Femur (tissue), 1 donor: ENCODE measurements around the gene NKD2.
"Not testable (repeated sequence)": the region's sequence is repeated elsewhere in the genome, so short reads cannot be mapped to it uniquely, and the experiment has no call there.

Experiments used
- DNase-seq: peaks from one replicate; pipeline ENCODE4 v3.0.0-alpha.2; 2017

NKD2 gene

GRCh38 chr5:1014781-1015221 lies 6.2 kb downstream of the NKD2 start:
- no peak for DNase-seq

GRCh38 chr5:1015507-1015906 lies 6.9 kb downstream of the NKD2 start:
- no peak for DNase-seq

- DNase-seq, result no peak
Observed at GRCh38 chr5:1016036-1016435, 7.4 kb downstream of the NKD2 start.

GRCh38 chr5:1016476-1016875 lies 7.9 kb downstream of the NKD2 start:
- no peak for DNase-seq

GRCh38 chr5:1017056-1017455 lies 8.5 kb downstream of the NKD2 start:
- no peak for DNase-seq

- DNase-seq, result no peak
Observed at GRCh38 chr5:1017691-1018455, 9.3 kb downstream of the NKD2 start.

- no peak for DNase-seq
Observed at GRCh38 chr5:1018596-1018995, 10.0 kb downstream of the NKD2 start.

- no peak for DNase-seq
Observed at GRCh38 chr5:1019001-1019905, 10.7 kb downstream of the NKD2 start.

GRCh38 chr5:1020452-1020961 lies 11.9 kb downstream of the NKD2 start:
- DNase-seq, result no peak

GRCh38 chr5:1021136-1021968 lies 12.8 kb downstream of the NKD2 start:
- peak; percentile 82 for DNase-seq

GRCh38 chr5:1021969-1022336 lies 13.4 kb downstream of the NKD2 start:
- not testable (repeated sequence) for DNase-seq

GRCh38 chr5:1026700-1027621 lies 18.4 kb downstream of the NKD2 start:
- DNase-seq, result no peak

GRCh38 chr5:1027631-1028441 lies 19.2 kb downstream of the NKD2 start:
- DNase-seq, result no peak

- no peak for DNase-seq
Observed at GRCh38 chr5:1028481-1029281, 20.1 kb downstream of the NKD2 start.

GRCh38 chr5:1029282-1029944 lies 20.8 kb downstream of the NKD2 start:
- DNase-seq, result no peak

- no peak for DNase-seq
Observed at GRCh38 chr5:1029945-1030625, 21.5 kb downstream of the NKD2 start.

- DNase-seq, result no peak
Observed at GRCh38 chr5:1030801-1031271, 22.2 kb downstream of the NKD2 start.

- no peak for DNase-seq
Observed at GRCh38 chr5:1031306-1031959, 22.8 kb downstream of the NKD2 start.
